WI38 (cell line): ENCODE data around the gene SSH3.
A peak's percentile ranks its signal among the peaks of the same experiment; 100 is the strongest.
"Not testable (repeated sequence)": the region's sequence is repeated elsewhere in the genome, so short reads cannot be mapped to it uniquely, and the experiment has no call there.

Source experiments
- H3K4me3 ChIP-seq: 2 replicates; pipeline ENCODE4 v1.5.1; 2011; ENCODE audit warnings: low read depth, mild to moderate bottlenecking, control low read depth, low read length
- TF ChIP-seq, protein P1 (sequence below): IDR thresholded peaks from 2 replicates; pipeline ENCODE4 v1.5.1; 2012; ENCODE audit warnings: low read depth, mild to moderate bottlenecking, control low read depth, low read length

Gene SSH3

DNA sequence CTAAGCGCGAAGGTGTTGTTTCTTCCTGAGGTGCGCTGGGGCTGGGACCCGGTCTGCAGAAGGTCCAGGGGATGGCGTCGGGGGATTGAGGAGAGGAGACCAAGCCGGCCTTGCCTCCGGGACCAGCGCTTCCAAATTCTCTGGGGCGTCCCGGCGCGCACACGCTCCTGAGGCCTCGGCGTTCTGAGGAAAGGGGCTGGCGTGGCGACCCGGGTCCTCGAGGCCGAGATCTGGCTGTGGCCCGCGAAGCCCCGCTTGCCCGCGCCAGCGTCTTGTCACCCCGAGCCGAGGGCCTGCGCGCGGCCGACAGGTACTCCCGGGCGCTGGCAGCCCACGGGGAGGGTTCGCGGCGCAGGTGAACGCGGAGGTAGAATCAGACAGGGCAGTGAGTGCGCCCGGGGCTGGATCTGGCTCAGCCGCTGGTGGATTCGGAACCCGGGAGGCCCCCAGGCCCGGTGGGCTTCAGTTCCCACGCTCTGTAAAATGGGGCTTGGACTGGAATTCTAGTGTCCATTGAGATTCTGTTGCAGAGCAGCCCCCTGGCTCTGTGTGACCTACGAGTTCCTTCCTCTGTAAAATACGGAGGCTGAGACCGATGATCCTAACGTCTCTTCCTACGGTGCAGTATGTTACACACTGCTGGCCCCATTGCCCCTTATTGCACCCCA is 14.7 kb downstream of the SSH3 start:
- H3K4me3 ChIP-seq = peak overlapping the region; percentile 77
- TF ChIP-seq, protein P1, sequence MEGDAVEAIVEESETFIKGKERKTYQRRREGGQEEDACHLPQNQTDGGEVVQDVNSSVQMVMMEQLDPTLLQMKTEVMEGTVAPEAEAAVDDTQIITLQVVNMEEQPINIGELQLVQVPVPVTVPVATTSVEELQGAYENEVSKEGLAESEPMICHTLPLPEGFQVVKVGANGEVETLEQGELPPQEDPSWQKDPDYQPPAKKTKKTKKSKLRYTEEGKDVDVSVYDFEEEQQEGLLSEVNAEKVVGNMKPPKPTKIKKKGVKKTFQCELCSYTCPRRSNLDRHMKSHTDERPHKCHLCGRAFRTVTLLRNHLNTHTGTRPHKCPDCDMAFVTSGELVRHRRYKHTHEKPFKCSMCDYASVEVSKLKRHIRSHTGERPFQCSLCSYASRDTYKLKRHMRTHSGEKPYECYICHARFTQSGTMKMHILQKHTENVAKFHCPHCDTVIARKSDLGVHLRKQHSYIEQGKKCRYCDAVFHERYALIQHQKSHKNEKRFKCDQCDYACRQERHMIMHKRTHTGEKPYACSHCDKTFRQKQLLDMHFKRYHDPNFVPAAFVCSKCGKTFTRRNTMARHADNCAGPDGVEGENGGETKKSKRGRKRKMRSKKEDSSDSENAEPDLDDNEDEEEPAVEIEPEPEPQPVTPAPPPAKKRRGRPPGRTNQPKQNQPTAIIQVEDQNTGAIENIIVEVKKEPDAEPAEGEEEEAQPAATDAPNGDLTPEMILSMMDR = no peak

- not testable (repeated sequence) for H3K4me3 ChIP-seq
These were observed 15.5 kb downstream of the SSH3 start for GRCh38 chr11:67318876-67319275.

DNA sequence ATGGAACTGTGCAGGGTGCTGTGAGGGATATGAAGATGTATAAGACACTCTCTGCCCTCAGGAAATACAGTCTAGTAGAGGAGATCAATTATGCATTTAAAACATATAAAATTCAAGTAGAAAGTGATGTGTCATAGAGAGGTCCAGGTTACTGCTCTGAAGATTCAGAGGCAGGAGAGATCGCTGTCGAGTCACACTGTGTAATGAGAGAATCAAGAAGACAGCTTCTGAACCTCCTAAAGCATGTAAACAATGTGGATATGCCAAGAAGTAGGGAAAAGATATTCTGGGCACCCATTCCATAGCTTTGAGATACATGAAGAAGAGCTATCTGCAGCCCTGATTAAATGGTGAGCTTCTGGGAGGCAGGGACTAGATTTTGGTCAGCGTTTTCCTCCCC is 16.7 kb downstream of the SSH3 start:
- TF ChIP-seq, protein P1 = no peak
- H3K4me3 ChIP-seq = no peak overlapping the region

GRCh38 chr11:67320691-67321090 is 17.4 kb downstream of the SSH3 start:
- H3K4me3 ChIP-seq = no peak overlapping the region
- TF ChIP-seq, protein P1 = no peak

DNA sequence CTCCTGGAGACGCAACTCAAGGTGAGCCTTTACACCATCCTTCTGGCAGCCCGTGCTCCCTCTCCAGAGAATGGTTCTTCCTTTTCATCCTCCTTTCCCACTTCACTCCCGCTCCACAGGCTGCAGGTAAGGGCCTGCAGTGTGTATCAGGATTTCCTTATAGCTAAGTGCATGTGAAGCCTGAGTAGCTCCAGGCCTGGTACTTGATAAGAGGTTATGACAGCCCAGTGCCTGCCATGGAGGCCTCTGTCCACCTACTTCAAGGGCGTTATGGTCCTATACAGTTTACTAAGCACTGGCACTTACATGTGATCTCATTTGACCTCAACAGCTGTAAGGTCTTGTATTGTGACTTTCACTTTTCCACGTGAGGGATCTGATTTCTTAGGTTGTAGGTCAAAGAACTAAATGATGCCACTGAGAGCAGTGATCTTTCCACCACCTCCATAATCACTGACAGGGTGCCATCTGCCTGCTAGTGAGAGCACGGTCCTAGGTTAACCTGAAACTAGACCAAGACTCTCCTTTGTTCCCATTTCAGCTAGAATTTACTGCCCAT is 18.1 kb downstream of the SSH3 start:
- no peak overlapping the region for H3K4me3 ChIP-seq
- TF ChIP-seq, protein P1 = no peak

DNA sequence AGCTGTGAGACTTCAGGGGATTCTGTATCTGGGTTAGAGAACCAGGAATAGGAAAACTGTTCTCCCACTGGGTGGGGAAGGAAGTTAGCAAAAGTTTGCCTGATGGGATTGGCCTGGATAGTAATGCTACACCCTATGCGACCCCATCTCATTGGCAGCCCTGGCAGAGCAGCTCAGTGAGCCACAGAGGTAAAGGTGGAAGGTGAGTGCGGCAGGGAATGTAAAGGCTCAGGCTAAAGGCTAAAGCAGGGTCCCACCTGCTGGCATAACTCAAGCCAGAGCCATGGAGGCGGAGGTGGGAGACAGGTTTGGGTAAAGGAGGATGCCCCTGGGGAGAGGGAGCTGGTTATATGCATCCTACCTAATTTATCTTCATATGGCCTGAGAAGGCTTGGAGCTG is 18.7 kb downstream of the SSH3 start:
- TF ChIP-seq, protein P1 = no peak
- H3K4me3 ChIP-seq = no peak overlapping the region

DNA sequence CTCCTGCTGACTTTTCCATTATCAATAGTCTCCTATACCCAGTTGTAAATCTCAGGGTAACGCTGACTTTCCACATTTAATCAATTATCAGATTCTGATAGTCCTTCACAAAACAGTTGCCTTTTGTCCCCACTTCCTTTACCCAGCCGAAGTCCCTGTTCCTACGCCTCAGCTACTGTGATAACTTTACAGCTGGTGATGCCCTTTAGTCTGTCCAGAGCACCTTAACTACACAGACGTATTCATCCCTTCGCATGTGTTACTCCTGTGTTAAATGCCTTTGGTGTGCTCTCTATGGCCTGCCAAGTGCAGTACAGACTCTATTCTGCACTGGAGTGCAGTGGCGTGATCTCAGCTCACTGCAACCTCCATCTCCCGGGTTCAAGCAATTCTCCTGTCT is 20.2 kb downstream of the SSH3 start:
- H3K4me3 ChIP-seq = no peak overlapping the region
- TF ChIP-seq, protein P1 = no peak

GRCh38 chr11:67332081-67332691 is 28.9 kb downstream of the SSH3 start:
- no peak overlapping the region for H3K4me3 ChIP-seq
- TF ChIP-seq, protein P1 = no peak
